Activated T-cell treated with anti-CD3 and anti-CD28 coated beads, Interleukin-2, amount 50 U/mL, for 72 hours (primary cell): Measurements from ENCODE around the gene TIAL1. TPM values are rescaled to one million over a fixed set of nuclear protein-coding genes. Genes with fewer than 3 reads are reported as not detected.
A peak's percentile ranks its signal among the peaks of the same experiment; 100 is the strongest.
"Not testable (repeated sequence)": the region's sequence is repeated elsewhere in the genome, so short reads cannot be mapped to it uniquely, and the experiment has no call there.

Source experiments
- ATAC-seq, 2 donors: fragments of 150-1000 bp; cut with Tn5 transposase; replicated peaks in 1 of 2; 2 replicates each; pipeline ENCODE4 v1.10.0; 2021; ENCODE audit warnings: moderate library complexity in 2 of 2, mild to moderate bottlenecking in 1 of 2
- DNase-seq, 2 donors: peaks; one replicate each; pipeline ENCODE4 v3.0.0; 2021 to 2022; ENCODE audit warnings: mixed read lengths in 1 of 2
- H3K27ac Mint-ChIP-seq: one replicate; pipeline ENCODE4 v1.8.0; 2022; ENCODE audit warnings: mild to moderate bottlenecking, moderate library complexity, mixed read lengths
- H3K27me3 Mint-ChIP-seq: one replicate; pipeline ENCODE4 v1.8.0; 2022; ENCODE audit warnings: low read depth, mixed read lengths
- H3K36me3 Mint-ChIP-seq, 2 donors: one replicate each; pipeline ENCODE4 v1.8.0; 2022; ENCODE audit warnings: mixed read lengths in 2 of 2, mild to moderate bottlenecking in 1 of 2; ENCODE audit not compliant: insufficient read depth in 2 of 2
- H3K4me1 Mint-ChIP-seq: one replicate; pipeline ENCODE4 v1.8.0; 2022; ENCODE audit warnings: low read depth, mixed read lengths
- H3K4me3 Mint-ChIP-seq, 2 donors: one replicate each; pipeline ENCODE4 v1.8.0; 2022; ENCODE audit warnings: mild to moderate bottlenecking in 2 of 2, mixed read lengths in 2 of 2, moderate library complexity in 2 of 2
- H3K9me3 Mint-ChIP-seq, 2 donors: one replicate each; pipeline ENCODE4 v1.8.0; 2022; ENCODE audit warnings: mixed read lengths in 2 of 2
- total RNA-seq, 2 donors: library from RNA; stranded (reverse); gene quantifications; one replicate each; pipeline ENCODE4 v1.2.3, GENCODE V29; 2022

The TIAL1 gene
- total RNA-seq, 2 donors from 2014 or later = 201 to 224 TPM

- Mint-ChIP-seq H3K9me3 (no peaks in the 10 kb centered on the region), H3K4me3 (no peak overlapping the region), H3K36me3 (peaks cover 2 to 5% of the 10 kb centered on the region in 2 donors), H3K27ac (peak overlapping the region; percentile 4), H3K27me3 (no peaks in the 10 kb centered on the region), H3K4me1 (peaks cover 14% of the 10 kb centered on the region)
- peak; percentile 53 to 55 for DNase-seq
- peak; percentile 81 to 88 for ATAC-seq
Measured at GRCh38 chr10:119602241-119603095, 5.7 kb upstream of the TIAL1 start.

- Mint-ChIP-seq H3K36me3 (peaks cover 12 to 24% of the 10 kb centered on the region in 2 donors), H3K4me3 (peak overlapping the region; percentile 11 to 36), H3K27ac (peak overlapping the region; percentile 13), H3K9me3 (no peaks in the 10 kb centered on the region), H3K4me1 (peaks cover 40% of the 10 kb centered on the region), H3K27me3 (no peaks in the 10 kb centered on the region)
- ATAC-seq (no peak), DNase-seq (no peak)
Measured at GRCh38 chr10:119598397-119598796, 1.6 kb upstream of the TIAL1 start.

DNA sequence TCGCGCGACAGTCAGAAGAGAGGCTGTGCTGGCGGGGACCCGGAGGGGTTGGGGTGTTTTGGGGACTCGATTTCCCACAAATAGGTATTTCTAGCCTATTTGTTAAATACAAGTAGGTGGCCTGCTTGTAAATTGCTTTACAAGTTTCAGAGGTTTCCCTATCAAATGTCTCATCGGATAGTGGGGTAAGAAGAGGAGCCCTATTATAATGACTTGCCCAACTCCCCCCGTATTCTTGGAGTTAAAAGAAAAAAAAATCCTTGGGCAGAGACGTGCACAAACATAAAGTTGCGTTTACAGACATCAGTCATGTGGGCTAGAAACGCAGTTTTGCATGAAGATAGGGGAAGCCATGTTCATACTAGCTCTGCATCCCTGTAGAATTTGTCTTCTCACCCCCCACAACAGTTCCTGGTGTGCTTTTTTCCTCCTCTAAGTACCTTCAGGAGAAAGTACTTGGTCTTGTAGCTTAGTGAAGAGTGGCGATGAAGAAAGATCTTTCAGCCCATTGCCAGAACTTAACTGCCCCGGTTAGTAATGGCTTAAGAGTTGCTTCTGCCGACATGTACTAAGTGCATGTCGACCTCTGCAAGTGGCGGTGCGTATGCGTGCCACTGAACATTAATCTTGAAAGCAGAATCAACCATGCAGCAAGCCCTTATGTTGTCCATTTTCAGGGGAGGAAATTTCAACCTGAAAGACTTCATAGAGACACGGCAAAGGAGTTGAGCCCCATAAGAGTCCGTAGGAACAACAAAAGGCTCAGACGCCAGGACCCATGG, 832 bp upstream of the TIAL1 start:
- Mint-ChIP-seq H3K36me3 (peaks cover 12 to 25% of the 10 kb centered on the region in 2 donors), H3K27ac (peak overlapping the region; percentile 98), H3K27me3 (no peaks in the 10 kb centered on the region), H3K9me3 (no peaks in the 10 kb centered on the region), H3K4me1 (peaks cover 48% of the 10 kb centered on the region), H3K4me3 (peak overlapping the region; percentile 88 to 97)
- DNase-seq (no peak), ATAC-seq (no peak)

- Mint-ChIP-seq H3K9me3 (no peaks in the 10 kb centered on the region), H3K27me3 (no peaks in the 10 kb centered on the region), H3K27ac (peak overlapping the region; percentile 81), H3K4me1 (peaks cover 64% of the 10 kb centered on the region), H3K36me3 (peaks cover 14 to 35% of the 10 kb centered on the region in 2 donors), H3K4me3 (peak overlapping the region; percentile 88 to 97)
- ATAC-seq = peak; percentile 29 to 39
- peak; percentile 74 to 83 for DNase-seq
Measured at GRCh38 chr10:119595676-119596515, 868 bp downstream of the TIAL1 start.

- peaks cover 14 to 40% of the 10 kb centered on the region in 2 donors for H3K36me3 Mint-ChIP-seq
- DNase-seq (no peak), ATAC-seq (no peak)
- peak overlapping the region; percentile 88 to 97 for H3K4me3 Mint-ChIP-seq
- H3K27ac Mint-ChIP-seq = peak overlapping the region; percentile 81
- H3K9me3 Mint-ChIP-seq = no peaks in the 10 kb centered on the region
- peaks cover 64% of the 10 kb centered on the region for H3K4me1 Mint-ChIP-seq
- no peaks in the 10 kb centered on the region for H3K27me3 Mint-ChIP-seq
Measured at GRCh38 chr10:119595134-119595675, 1.6 kb downstream of the TIAL1 start.

GRCh38 chr10:119588071-119588470, 8.7 kb downstream of the TIAL1 start:
- peaks cover 2 to 25% of the 10 kb centered on the region in 2 donors for H3K36me3 Mint-ChIP-seq
- DNase-seq = no peak

DNA sequence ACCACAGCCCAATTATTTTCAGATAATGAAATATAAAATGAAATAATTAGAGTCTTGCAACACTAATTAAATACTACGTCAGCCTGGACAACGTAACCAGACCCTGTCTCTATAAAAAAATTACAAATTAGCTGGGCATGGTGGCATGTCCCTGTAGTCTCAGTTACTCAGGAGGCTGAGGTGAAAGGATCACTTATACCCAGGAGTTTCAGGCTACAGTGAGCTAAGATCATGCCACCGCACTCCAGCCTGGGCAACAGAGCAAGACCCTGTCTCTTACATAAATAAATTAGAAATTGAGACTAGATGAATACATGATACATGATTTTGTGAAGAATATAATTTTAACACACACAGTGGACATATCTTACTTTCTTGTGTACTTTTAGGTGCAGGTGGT, 18.4 kb downstream of the TIAL1 start:
- DNase-seq (no peak), ATAC-seq (no peak)
- H3K4me3 Mint-ChIP-seq = no peak overlapping the region
- peaks cover 8 to 34% of the 10 kb centered on the region in 2 donors for H3K36me3 Mint-ChIP-seq
- no peaks in the 10 kb centered on the region for H3K9me3 Mint-ChIP-seq
- peaks cover 29% of the 10 kb centered on the region for H3K4me1 Mint-ChIP-seq
- no peaks in the 10 kb centered on the region for H3K27me3 Mint-ChIP-seq
- no peak overlapping the region for H3K27ac Mint-ChIP-seq

More at GRCh38 chr10:119588071-119588470, 8.7 kb downstream of the TIAL1 start:
- H3K4me1 Mint-ChIP-seq = peaks cover 21% of the 10 kb centered on the region
- H3K27ac Mint-ChIP-seq = no peak overlapping the region
- no peaks in the 10 kb centered on the region for H3K9me3 Mint-ChIP-seq
- H3K4me3 Mint-ChIP-seq = no peak overlapping the region
- H3K27me3 Mint-ChIP-seq = no peaks in the 10 kb centered on the region
- no peak for ATAC-seq

GRCh38 chr10:119575991-119576390, 20.8 kb downstream of the TIAL1 start:
- peaks cover 29% of the 10 kb centered on the region for H3K4me1 Mint-ChIP-seq
- DNase-seq = no peak
- H3K9me3 Mint-ChIP-seq = no peaks in the 10 kb centered on the region
- no peaks in the 10 kb centered on the region for H3K27me3 Mint-ChIP-seq
- H3K27ac Mint-ChIP-seq = peak overlapping the region; percentile 94
- no peak overlapping the region for H3K4me3 Mint-ChIP-seq
- ATAC-seq = peak; percentile 40 to 44
- H3K36me3 Mint-ChIP-seq = peaks cover 8 to 28% of the 10 kb centered on the region in 2 donors

DNA sequence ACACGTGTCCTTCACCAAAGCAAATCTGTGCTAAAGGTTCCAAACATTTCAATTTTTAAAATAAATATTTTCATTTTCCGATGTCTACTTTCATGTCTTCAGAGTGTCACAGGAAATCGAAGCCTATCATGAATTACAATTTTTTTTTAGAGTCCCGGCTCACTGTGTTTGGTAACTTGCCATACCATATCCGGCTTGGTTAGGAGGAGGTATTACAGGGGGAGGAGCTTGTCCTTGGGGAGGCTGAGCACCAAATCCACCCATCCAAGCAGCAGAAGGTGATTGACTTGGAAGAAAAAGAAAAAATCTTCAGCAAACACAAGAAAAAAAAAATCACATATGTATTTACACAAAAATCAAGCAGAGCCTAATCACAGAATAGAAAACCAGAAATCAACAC, 21.3 kb downstream of the TIAL1 start:
- Mint-ChIP-seq H3K4me1 (peaks cover 29% of the 10 kb centered on the region), H3K9me3 (no peaks in the 10 kb centered on the region), H3K36me3 (peaks cover 8 to 28% of the 10 kb centered on the region in 2 donors), H3K27ac (peak overlapping the region; percentile 94), H3K27me3 (no peaks in the 10 kb centered on the region), H3K4me3 (peak overlapping the region; percentile 8 to 68)
- DNase-seq (peak; percentile 18 to 20), ATAC-seq (peak; percentile 62 to 82)

- DNase-seq (no peak), ATAC-seq (no peak)
- Mint-ChIP-seq H3K4me3 (no peak overlapping the region), H3K27ac (no peak overlapping the region), H3K27me3 (no peaks in the 10 kb centered on the region), H3K4me1 (no peaks in the 10 kb centered on the region), H3K9me3 (no peaks in the 10 kb centered on the region), H3K36me3 (no peaks in the 10 kb centered on the region)
Measured at GRCh38 chr10:119567978-119568377, 28.8 kb downstream of the TIAL1 start.

GRCh38 chr10:119562097-119562496, 34.7 kb downstream of the TIAL1 start:
- no peaks in the 10 kb centered on the region for H3K27me3 Mint-ChIP-seq
- H3K9me3 Mint-ChIP-seq = no peaks in the 10 kb centered on the region
- no peak overlapping the region for H3K4me3 Mint-ChIP-seq
- DNase-seq = no peak
- ATAC-seq = no peak
- H3K4me1 Mint-ChIP-seq = no peaks in the 10 kb centered on the region
- no peaks in the 10 kb centered on the region for H3K36me3 Mint-ChIP-seq
- H3K27ac Mint-ChIP-seq = no peak overlapping the region

GRCh38 chr10:119559511-119559910, 37.3 kb downstream of the TIAL1 start:
- not testable (repeated sequence) for H3K27ac Mint-ChIP-seq, H3K9me3 Mint-ChIP-seq, ATAC-seq, DNase-seq, H3K36me3 Mint-ChIP-seq, H3K27me3 Mint-ChIP-seq, H3K4me1 Mint-ChIP-seq, H3K4me3 Mint-ChIP-seq
